GM06990 (cell line): ENCODE measurements around the gene SIDT1.
A peak's percentile ranks its signal among the peaks of the same experiment; 100 is the strongest.

Experiments
- DNase-seq: peaks from one replicate; pipeline ENCODE4 v3.0.0-alpha.2; 2011; ENCODE audit not compliant: insufficient read length; ENCODE audit errors: extremely low read depth
- H3K27me3 ChIP-seq: replicated peaks from 2 replicates; pipeline ENCODE4 v1.6.0; 2011; ENCODE audit warnings: low read length; ENCODE audit not compliant: control insufficient read depth, insufficient read depth
- H3K36me3 ChIP-seq: 2 replicates; pipeline ENCODE4 v1.5.1; 2011; ENCODE audit warnings: low read length; ENCODE audit not compliant: control insufficient read depth, insufficient read depth
- H3K4me3 ChIP-seq: replicated peaks from 2 replicates; pipeline ENCODE4 v1.5.1; 2011; ENCODE audit warnings: low read depth, mild to moderate bottlenecking, control low read depth, low read length
- CTCF ChIP-seq: IDR thresholded peaks from 2 replicates; pipeline ENCODE4 v1.5.1; 2011; ENCODE audit warnings: low read length, control low read depth, mild to moderate bottlenecking, inconsistent platforms; ENCODE audit not compliant: insufficient read depth, poor library complexity, severe bottlenecking

SIDT1 gene

DNA sequence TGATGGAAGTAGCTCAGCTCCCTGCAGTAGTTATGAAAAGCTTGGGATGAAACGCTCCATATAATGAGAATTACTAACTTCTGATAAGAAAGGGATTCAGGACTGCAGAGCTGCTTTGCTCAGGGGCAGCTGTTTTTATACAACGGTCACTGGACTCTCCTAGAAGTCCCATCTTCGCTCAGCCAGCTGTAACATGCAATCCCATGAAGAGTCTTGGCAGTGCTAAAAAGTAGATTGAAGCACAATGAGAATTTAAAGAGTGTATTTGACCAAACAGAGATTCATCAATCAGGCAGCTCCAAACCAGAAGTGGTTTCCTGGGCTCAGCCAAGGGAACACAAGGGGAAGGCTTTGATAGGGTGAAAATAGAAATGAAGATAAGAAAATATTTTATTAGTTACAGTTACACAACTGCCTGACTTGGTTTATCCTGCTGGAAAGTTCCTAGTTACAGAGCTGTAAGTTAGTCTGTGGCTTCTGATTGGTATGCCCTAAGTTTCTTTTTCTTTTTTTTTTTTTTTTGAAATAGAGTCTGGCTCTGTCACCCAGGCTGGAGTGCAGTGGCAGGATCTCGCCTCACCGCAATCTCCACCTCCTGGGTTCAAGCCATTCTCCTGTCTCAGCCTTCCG is 24.1 kb downstream of the SIDT1 start:
- no peak for DNase-seq
- Histone ChIP-seq H3K36me3 (peaks cover 3% of the 10 kb centered on the region), H3K27me3 (no peaks in the 10 kb centered on the region), H3K4me3 (no peak overlapping the region)
- TF ChIP-seq CTCF: no peak

GRCh38 chr3:113556946-113557335 is 24.6 kb downstream of the SIDT1 start:
- no peak for TF ChIP-seq CTCF

DNA sequence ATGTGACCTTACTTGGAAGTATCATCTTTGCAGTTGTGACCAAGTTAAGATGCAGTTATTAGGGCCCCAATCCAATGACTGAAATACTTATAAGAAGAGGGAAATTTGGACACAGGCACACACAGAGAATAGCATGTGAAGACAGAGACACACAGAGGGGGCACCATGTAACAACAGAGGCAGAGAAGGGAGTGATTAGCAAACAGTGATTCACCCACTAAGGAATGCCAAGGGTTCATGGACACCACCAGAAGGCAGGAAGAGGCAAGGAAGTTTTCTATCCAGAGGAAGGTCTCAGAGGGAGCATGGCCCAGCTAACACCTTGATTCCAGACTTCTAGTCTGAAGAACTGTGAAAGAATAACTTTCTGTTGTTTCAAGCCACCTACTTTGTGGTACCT is 25.0 kb downstream of the SIDT1 start:
- Histone ChIP-seq H3K36me3 (peaks cover 3% of the 10 kb centered on the region), H3K27me3 (no peaks in the 10 kb centered on the region), H3K4me3 (no peak overlapping the region)
- no peak for DNase-seq
- TF ChIP-seq CTCF: peak; percentile 7

More at GRCh38 chr3:113556946-113557335, 24.6 kb downstream of the SIDT1 start:
- H3K4me3 ChIP-seq: no peak overlapping the region
- no peak for DNase-seq
- no peaks in the 10 kb centered on the region for H3K27me3 ChIP-seq
- peaks cover 3% of the 10 kb centered on the region for H3K36me3 ChIP-seq

- TF ChIP-seq CTCF: no peak
Observed at GRCh38 chr3:113559009-113559408, 26.7 kb downstream of the SIDT1 start.

GRCh38 chr3:113560271-113560670 is 27.9 kb downstream of the SIDT1 start:
- no peak for DNase-seq
- no peak overlapping the region for H3K4me3 ChIP-seq
- peaks cover 1% of the 10 kb centered on the region for H3K36me3 ChIP-seq
- no peaks in the 10 kb centered on the region for H3K27me3 ChIP-seq
- no peak for TF ChIP-seq CTCF

More at GRCh38 chr3:113559009-113559408, 26.7 kb downstream of the SIDT1 start:
- DNase-seq: no peak
- H3K27me3 ChIP-seq: no peaks in the 10 kb centered on the region
- H3K36me3 ChIP-seq: peaks cover 3% of the 10 kb centered on the region
- no peak overlapping the region for H3K4me3 ChIP-seq
